Measurements from ENCODE around the gene FNTB.

Gene FNTB

GRCh38 chr14:65071544-65071943 lies 84.8 kb downstream of the FNTB start:
- no peak for DNase-seq (ENCODE audit: low read depth)
- no peak overlapping the region for H3K4me3 ChIP-seq (replicated peaks; ENCODE audit: low read depth, low read length)
- TF ChIP-seq CTCF (IDR thresholded peaks at IDR 0.05; ENCODE audit: low read length, missing control alignments), result no peak

GRCh38 chr14:65072256-65072655 lies 85.6 kb downstream of the FNTB start:
- DNase-seq (ENCODE audit: low read depth), result no peak
- no peak for TF ChIP-seq CTCF (IDR thresholded peaks at IDR 0.05; ENCODE audit: low read length, missing control alignments)
- H3K4me3 ChIP-seq (replicated peaks; ENCODE audit: low read depth, low read length), result no peak overlapping the region

- DNase-seq (ENCODE audit: low read depth), result no peak
- TF ChIP-seq CTCF (IDR thresholded peaks at IDR 0.05; ENCODE audit: low read length, missing control alignments), result no peak
- H3K4me3 ChIP-seq (replicated peaks; ENCODE audit: low read depth, low read length), result no peak overlapping the region
Measured at GRCh38 chr14:65072937-65073336, 86.2 kb downstream of the FNTB start.

- no peak overlapping the region for H3K4me3 ChIP-seq (replicated peaks; ENCODE audit: low read depth, low read length)
- DNase-seq (ENCODE audit: low read depth), result no peak
Measured at GRCh38 chr14:65073605-65074201, 87.0 kb downstream of the FNTB start.

GRCh38 chr14:65074449-65075150 lies 87.9 kb downstream of the FNTB start:
- TF ChIP-seq CTCF (IDR thresholded peaks at IDR 0.05; ENCODE audit: low read length, missing control alignments), result no peak
- H3K4me3 ChIP-seq (replicated peaks; ENCODE audit: low read depth, low read length), result no peak overlapping the region
- peak; percentile 13 for DNase-seq (ENCODE audit: low read depth)

More at GRCh38 chr14:65073605-65074201, 87.0 kb downstream of the FNTB start:
- TF ChIP-seq CTCF (IDR thresholded peaks at IDR 0.05; ENCODE audit: low read length, missing control alignments), result no peak

GRCh38 chr14:65075628-65076325 lies 89.1 kb downstream of the FNTB start:
- no peak overlapping the region for H3K4me3 ChIP-seq (replicated peaks; ENCODE audit: low read depth, low read length)
- TF ChIP-seq CTCF (IDR thresholded peaks at IDR 0.05; ENCODE audit: low read length, missing control alignments), result no peak
- no peak for DNase-seq (ENCODE audit: low read depth)
